GM12878 (cell line): ENCODE data around the gene GSTCD. TPM values are rescaled to one million over a fixed set of nuclear protein-coding genes. Genes with fewer than 3 reads are reported as not detected.

Experiments
- ATAC-seq: fragments of 200-7000 bp; cut with Tn5 transposase; 3 replicates; pipeline ENCODE4 v1.9.1; 2020; ENCODE audit warnings: mild to moderate bottlenecking, moderate library complexity
- BruUV-seq: library from RNA; stranded (reverse); fragments of 400-500 nt; replicated peaks from 2 replicates; lab custom pipeline; 2021; lab: Mats Ljungman, UMichigan
- CTCF ChIA-PET: fragments of 300-600 bp; sonication (Branson Sonifier 250); formaldehyde crosslinking; extraction: SDS; loops from one replicate; lab custom pipeline; 2021; ENCODE audit warnings: inconsistent platforms; lab: Yijun Ruan, JAX
- POLR2A ChIA-PET: fragments of 350-600 bp; formaldehyde crosslinking; extraction: SDS; loops from one replicate; lab custom pipeline; 2021; ENCODE audit warnings: inconsistent platforms; lab: Charles Lee
- RAD21 ChIA-PET: fragments of 300-600 bp; sonication (Branson Sonifier 250); formaldehyde crosslinking; loops from one replicate; lab custom pipeline; 2023; ENCODE audit warnings: antibody characterized with exemption; ENCODE audit not compliant: unreplicated experiment; lab: Charles Lee
- SMC1A ChIA-PET: fragments of 300-600 bp; sonication (Branson Sonifier 250); formaldehyde crosslinking; loops from one replicate; lab custom pipeline; 2023; ENCODE audit not compliant: unreplicated experiment, uncharacterized antibody; lab: Charles Lee
- DNase-seq: peaks from one replicate; pipeline ENCODE4 v3.0.0-alpha.2; 2011; ENCODE audit warnings: low read depth, low spot score
- FAIRE-seq: peaks from 3 replicates; lab custom pipeline; 2011; peaks lifted over from hg19 to GRCh38; lab: Jason Lieb, UNC
- H2AFZ ChIP-seq: 2 replicates; pipeline ENCODE4 v1.6.0; 2011; ENCODE audit warnings: low read depth, low read length, control low read depth; ENCODE audit not compliant: control insufficient read depth
- H3K27ac ChIP-seq: 2 replicates; pipeline ENCODE4 v1.5.1; 2011; ENCODE audit warnings: control low read depth; ENCODE audit not compliant: control insufficient read depth, insufficient read depth
- H3K27me3 ChIP-seq, 2 experiments: replicated peaks in 1 of 2; 2 replicates each; pipeline versions ENCODE4 v1.6.0 to v1.6.1; 2011; ENCODE audit warnings: low read length in 1 of 2; ENCODE audit not compliant: control insufficient read depth in 2 of 2, insufficient read depth in 2 of 2
- H3K36me3 ChIP-seq, 2 experiments: 2 replicates each; pipeline ENCODE4 v1.5.1; 2011; ENCODE audit warnings: low read length in 1 of 2; ENCODE audit not compliant: control insufficient read depth in 2 of 2, insufficient read depth in 2 of 2
- H3K4me1 ChIP-seq: 2 replicates; pipeline ENCODE4 v1.6.1; 2011; ENCODE audit warnings: mild to moderate bottlenecking, low read length, moderate library complexity, mixed read lengths; ENCODE audit not compliant: control insufficient read depth, insufficient read depth
- H3K4me2 ChIP-seq: 2 replicates; pipeline ENCODE4 v1.6.0; 2011; ENCODE audit warnings: control low read depth; ENCODE audit not compliant: control insufficient read depth, insufficient read depth
- H3K4me3 ChIP-seq: fragments of 200-600 bp; sonication (generic); 2 replicates; pipeline ENCODE4 v1.5.1; 2016
- H3K79me2 ChIP-seq: 2 replicates; pipeline ENCODE4 v1.6.0; 2011; ENCODE audit warnings: low read length; ENCODE audit not compliant: control insufficient read depth, insufficient read depth
- H3K9ac ChIP-seq: 2 replicates; pipeline ENCODE4 v1.8.0; 2011; ENCODE audit warnings: low read length, control low read depth, mixed read lengths; ENCODE audit not compliant: control insufficient read depth, insufficient read depth
- H3K9me3 ChIP-seq: replicated peaks from 3 replicates; pipeline ENCODE4 v1.5.1; 2011; ENCODE audit warnings: mild to moderate bottlenecking, low read length; ENCODE audit not compliant: control insufficient read depth, insufficient read depth
- H4K20me1 ChIP-seq: 2 replicates; pipeline ENCODE4 v1.6.0; 2011; ENCODE audit not compliant: control insufficient read depth, insufficient read depth
- BACH1 ChIP-seq: fragments of 450-650 bp; IDR thresholded peaks from 2 replicates; pipeline ENCODE4 v1.6.1; 2017; ENCODE audit warnings: mild to moderate bottlenecking, borderline replicate concordance
- BRCA1 ChIP-seq: IDR thresholded peaks from 2 replicates; pipeline ENCODE4 v1.6.1; 2011; ENCODE audit warnings: low read depth, low read length, improper control_type of control experiment
- FOXM1 ChIP-seq: IDR thresholded peaks from 2 replicates; pipeline ENCODE4 v1.6.1; 2012; ENCODE audit warnings: low read depth, mild to moderate bottlenecking, inconsistent platforms, low read length, moderate library complexity
- MTA2 ChIP-seq: fragments of 450-650 bp; IDR thresholded peaks from 2 replicates; pipeline ENCODE4 v1.6.1; 2016; ENCODE audit warnings: low read depth, mild to moderate bottlenecking, moderate library complexity
- NR2C2 ChIP-seq: IDR thresholded peaks from 2 replicates; pipeline ENCODE4 v1.6.1; 2011; ENCODE audit warnings: borderline replicate concordance, low read depth; ENCODE audit not compliant: control insufficient read depth, insufficient read length
- PAX8 ChIP-seq: fragments of 450-650 bp; IDR thresholded peaks from 2 replicates; pipeline ENCODE4 v1.6.1; 2017; ENCODE audit warnings: mild to moderate bottlenecking, moderate library complexity
- RELB ChIP-seq: fragments of 450-650 bp; IDR thresholded peaks from 2 replicates; pipeline ENCODE4 v1.6.1; 2017; ENCODE audit warnings: low read depth, mild to moderate bottlenecking, moderate library complexity
- ZNF24 ChIP-seq: fragments of 450-650 bp; IDR thresholded peaks from 2 replicates; pipeline ENCODE4 v1.6.1; 2017; ENCODE audit warnings: antibody characterized with exemption, mild to moderate bottlenecking
- ZNF622 ChIP-seq: fragments of 450-650 bp; IDR thresholded peaks from 2 replicates; pipeline ENCODE4 v1.6.1; 2017; ENCODE audit warnings: mild to moderate bottlenecking, inconsistent platforms
- WGBS: methylation state at CpG from one replicate; pipeline ENCODE4 v1.1.6; 2016; ENCODE audit warnings: low lambda C conversion rate; ENCODE audit not compliant: insufficient replicate concordance, insufficient coverage; ENCODE audit errors: missing lambda C conversion rate; 5-methylcytosine and 5-hydroxymethylcytosine counted together
- in situ Hi-C: fragments of 300-500 bp; cut with MboI; formaldehyde crosslinking; loops from 9 replicates; pipeline ENCODE4 v1.14.3; 2018; ENCODE audit warnings: mixed read lengths
- intact Hi-C: fragments of 100-400 bp; cut with micrococcal nuclease; formaldehyde crosslinking; loops from one replicate; pipeline ENCODE4 v1.14.2; 2022; ENCODE audit not compliant: unreplicated experiment
- polyA plus RNA-seq, 11 experiments: library from polyadenylated mRNA; depleted of rRNA in 4 of 11; unstranded in 6 of 11; stranded (reverse) in 5 of 11; fragments of >200 nt; fragmentation: Nextera tagmentation in 4 of 11; fragmentation: Illumina TruSeq in 1 of 11; extraction: Ambion mirVana in 4 of 11; extraction: Trizol in 1 of 11; gene quantifications; 1 replicate in 1 of 11; 2 replicates in 10 of 11; pipeline versions ENCODE4 v1.2.1 to v1.2.3, GENCODE V29; 2011 to 2016; ENCODE audit warnings: inconsistent platforms in 2 of 11, missing spikeins in 2 of 11, low read depth in 1 of 11
- total RNA-seq, 4 experiments: library from RNA; depleted of rRNA in 3 of 4; stranded (reverse); fragments of >200 nt in 3 of 4; fragmentation: Illumina TruSeq in 1 of 4; extraction: Trizol in 1 of 4; gene quantifications; 2 replicates each; pipeline versions ENCODE4 v1.2.1 to v1.2.3, GENCODE V29; 2013 to 2021

Gene GSTCD
- total and polyA plus RNA-seq, 10 of the 15 experiments (the other 5 are each of a cell fraction or from before 2014, with no cell fraction given): 4.3 to 28.4 (median 14.1) TPM

- no peaks in the 10 kb centered on the region for H4K20me1 ChIP-seq
- no TSS peak for BruUV-seq
- H3K9ac ChIP-seq: no peak overlapping the region
- TF ChIP-seq RELB (no peak), FOXM1 (no peak), ZNF24 (no peak), PAX8 (no peak), ZNF622 (no peak), NR2C2 (no peak), BACH1 (no peak), MTA2 (no peak), BRCA1 (no peak)
- TF ChIP-seq, all 136 proteins: peak for 0
- ATAC-seq (no peak), FAIRE-seq (no peak), DNase-seq (no peak)
- Histone ChIP-seq H3K79me2 (no peaks in the 10 kb centered on the region), H3K36me3 (no peaks in the 10 kb centered on the region), H3K4me2 (no peak overlapping the region), H3K27me3 (no peaks in the 10 kb centered on the region), H3K4me1 (no peaks in the 10 kb centered on the region), H3K9me3 (no peaks in the 10 kb centered on the region), H3K4me3 (no peak overlapping the region), H2AFZ (no peak overlapping the region), H3K27ac (no peak overlapping the region)
- ChIA-PET RAD21 (no interaction called here), CTCF (interaction anchor here (1.1 kb wide), 1 partner anchor 41 kb away, joined by 3 read pairs; no protein-coding TSS in a partner anchor), SMC1A (no interaction called here), POLR2A (no interaction called here)
- intact Hi-C loops (no loop called here), in situ Hi-C loops (no loop called here)
- 97% methylated on average over 2 of the region's 2 CpGs for WGBS
Measured at GRCh38 chr4:105807496-105807895, 98.9 kb downstream of the GSTCD start.
